NOMO-1 treated with DMSO at 0.1 percent for 48 hours (cell line): ENCODE measurements around the gene VWA2.
"Not testable (repeated sequence)": the region's sequence is repeated elsewhere in the genome, so short reads cannot be mapped to it uniquely, and the experiment has no call there.

Experiments used
- DNase-seq: peaks from one replicate; lab custom pipeline; 2025; ENCODE audit not compliant: unreplicated experiment; lab: John Stamatoyannopoulos, UW

VWA2 gene

DNA sequence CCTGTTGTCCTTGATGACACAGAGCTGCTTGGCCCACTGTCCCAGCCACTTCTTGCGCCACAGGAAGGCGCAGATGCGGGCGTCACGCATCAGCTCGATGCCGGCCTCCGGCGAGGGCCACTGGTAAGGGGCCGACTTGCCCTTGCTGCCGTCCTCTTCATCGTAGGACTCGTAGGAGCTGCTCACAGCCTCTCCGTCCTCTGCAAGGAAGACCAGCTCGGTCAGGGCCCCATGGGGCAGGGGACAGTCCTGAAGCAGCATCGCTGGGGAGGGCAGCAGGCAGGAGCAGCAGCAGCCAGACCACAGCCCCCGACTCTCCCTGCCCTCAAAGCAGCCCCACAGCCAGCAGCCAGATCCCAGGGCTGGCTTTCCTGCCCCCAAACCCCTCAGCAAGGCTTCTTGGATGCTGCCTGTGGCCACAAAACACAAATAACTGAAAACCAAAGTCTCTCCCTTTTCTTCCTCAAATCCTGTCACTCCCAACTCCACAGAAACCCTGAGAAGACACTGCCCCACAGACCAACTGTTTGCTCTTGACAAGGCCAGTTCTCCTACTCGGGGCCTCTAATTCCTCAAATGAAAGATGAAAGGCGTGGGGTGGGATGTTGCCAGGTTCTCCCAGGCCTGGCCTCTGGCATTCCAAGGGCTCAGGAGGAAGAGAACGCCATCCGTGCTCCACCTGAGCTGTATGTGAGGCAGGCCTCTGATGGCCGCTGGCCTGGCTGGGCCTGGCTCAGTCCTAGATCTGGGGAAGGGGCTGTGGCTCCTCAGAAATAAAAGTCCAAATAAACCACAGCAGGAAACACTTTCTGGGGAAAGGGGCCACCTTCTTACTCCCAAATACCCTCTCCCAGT lies 76.7 kb downstream of the VWA2 start:
- no peak for DNase-seq

DNA sequence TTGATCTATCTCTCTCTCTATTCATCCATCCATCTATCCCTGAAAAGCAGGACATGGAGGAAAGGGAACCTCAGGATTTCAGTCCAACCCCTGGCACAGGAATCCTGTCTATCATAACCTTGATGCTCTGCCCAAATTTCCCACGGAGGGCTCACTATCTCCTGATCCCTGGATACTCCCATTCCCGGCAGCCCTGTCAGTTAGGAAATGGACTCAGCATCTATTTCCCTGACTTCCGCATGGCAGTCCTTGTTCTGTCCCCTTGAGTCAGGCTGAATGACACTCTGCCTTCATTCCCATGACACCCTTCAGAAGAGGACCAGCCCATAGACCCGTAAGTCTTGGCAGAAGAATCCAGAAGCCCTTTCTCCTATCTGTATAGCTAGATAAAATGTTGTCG lies 77.7 kb downstream of the VWA2 start:
- DNase-seq: no peak

DNA sequence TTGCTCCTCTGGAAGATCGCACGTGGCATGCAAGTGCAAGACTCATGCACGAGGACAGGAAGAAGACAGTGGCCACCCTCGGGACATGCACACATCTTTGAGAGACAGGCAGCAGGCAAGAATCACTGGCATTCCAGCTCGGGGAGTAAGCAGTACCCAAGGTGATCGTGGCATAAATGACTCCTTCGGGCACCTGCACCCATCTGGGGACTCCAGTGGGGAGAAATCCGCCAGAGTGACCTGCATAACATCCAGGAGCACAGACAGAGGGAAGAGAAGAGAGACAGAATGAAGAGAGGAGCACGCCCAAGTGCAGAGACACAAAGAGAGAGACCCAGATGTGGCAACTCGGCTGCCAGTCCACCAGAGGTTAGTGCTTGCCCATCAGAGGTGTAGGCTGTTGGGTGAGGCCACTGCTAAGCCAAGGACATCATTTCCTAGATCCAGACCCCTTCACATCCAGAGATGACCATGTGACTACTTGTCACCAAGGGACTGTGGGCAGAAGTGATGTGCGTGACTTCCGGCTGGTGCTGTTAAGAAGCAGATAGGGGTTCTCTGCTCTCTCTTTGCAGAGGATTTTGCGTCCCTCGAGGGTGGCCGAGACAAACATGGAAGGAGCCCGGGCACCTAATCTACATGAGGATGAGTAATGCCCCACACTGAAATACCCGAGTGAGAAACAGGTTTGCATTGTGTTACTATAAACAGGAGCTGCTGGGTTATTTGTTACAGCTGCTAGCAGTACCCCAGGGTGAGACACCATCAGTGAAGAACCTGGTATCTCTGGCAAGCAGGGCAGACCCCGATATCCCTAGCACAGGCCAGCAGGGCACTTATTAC lies 80.6 kb downstream of the VWA2 start:
- DNase-seq: no peak

DNA sequence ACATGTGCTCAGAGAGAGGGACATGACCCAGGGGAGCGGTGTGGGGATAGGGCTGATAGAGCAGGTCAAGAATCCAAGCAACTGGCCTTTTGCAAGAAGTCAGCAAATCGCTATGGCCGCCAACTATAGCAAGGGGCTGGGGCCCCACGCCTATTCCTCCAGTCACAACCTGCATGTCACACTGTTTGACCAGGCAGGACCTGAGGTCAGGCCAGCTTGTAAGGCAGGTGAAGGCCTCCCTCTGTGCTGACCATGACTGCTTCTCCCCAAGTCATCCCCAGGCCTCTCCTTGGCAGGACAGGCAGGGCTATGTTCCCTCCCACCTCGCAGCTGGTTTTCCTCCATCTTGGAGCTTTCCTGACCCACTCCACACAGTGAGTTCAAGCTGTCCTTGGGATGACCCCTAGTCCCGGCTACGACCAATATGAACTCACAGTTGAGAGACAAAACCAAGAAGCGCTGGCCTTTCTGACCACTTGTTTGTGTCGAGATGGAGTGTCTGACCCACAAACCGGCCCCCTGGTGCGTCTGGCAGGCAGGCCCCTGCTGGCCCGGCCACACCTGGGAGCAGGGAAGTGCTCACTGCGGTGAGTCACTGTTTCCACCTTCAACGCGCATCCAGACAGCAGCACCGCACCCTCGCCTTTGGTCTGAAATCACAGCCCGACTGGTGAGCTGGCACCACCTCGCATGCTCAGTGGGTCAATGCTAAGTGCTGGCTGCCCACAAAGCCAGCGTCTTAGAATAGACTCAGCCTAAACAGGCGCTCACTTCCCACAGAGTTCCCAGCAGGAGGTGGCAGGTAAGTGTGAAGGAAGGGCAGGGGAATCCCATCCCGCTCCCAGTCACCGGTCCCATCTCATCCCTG lies 81.4 kb downstream of the VWA2 start:
- no peak for DNase-seq

DNA sequence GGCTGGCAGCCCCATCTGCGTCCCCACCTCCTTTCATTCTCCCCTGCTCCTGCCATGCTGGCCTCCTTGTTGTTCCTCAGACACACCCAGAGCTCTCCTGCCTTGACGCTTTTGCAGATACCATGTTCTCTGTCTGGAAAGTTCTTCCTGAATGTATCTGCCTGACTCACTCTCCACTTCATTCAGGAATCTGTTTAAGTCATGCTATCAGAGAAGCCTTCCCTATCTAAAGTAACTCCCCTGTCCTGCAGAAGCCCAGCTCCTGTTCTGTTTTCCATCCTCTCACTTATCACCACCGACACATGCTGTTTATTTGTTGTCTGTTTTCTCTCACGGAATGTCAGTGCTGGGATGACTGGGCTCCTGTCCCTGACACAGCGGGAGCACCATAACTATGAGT lies 83.3 kb downstream of the VWA2 start:
- no peak for DNase-seq

DNA sequence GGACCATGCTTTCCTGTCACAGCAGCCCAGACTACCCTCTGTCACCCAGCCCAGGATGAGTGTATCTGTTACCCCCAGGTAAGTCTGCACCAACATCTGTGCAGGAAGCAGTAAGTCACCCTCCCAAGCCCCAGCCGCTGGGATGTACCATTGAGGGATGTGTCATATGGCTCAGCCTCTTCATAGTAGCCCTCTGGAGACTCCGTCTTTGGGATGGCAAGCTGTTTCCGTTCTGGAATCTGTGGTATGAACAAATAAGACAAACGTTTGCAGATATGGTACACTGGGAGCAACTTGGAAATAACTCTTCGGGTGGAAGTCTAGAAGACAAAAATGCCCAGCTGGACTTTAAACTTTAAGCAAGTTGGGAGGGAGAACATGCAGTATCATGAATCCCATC lies 84.0 kb downstream of the VWA2 start:
- no peak for DNase-seq

DNA sequence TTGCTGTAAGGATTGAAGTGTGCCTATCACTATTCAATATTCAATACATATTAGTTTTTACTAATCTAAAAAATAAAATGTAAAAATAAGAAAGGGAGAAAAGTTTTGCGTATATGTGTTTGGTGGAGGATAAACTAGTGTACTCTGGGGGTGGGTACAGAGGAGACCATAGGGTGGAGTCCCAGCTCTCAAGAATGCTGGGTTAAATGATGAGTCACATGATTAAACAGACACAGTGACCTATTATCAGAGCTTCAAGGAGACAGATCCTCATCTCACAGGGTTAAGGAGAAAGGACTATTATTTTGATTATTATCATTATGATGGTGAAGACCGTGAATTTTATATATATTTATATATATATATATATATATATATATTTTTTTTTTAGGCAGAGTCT lies 87.7 kb downstream of the VWA2 start:
- no peak for DNase-seq

DNA sequence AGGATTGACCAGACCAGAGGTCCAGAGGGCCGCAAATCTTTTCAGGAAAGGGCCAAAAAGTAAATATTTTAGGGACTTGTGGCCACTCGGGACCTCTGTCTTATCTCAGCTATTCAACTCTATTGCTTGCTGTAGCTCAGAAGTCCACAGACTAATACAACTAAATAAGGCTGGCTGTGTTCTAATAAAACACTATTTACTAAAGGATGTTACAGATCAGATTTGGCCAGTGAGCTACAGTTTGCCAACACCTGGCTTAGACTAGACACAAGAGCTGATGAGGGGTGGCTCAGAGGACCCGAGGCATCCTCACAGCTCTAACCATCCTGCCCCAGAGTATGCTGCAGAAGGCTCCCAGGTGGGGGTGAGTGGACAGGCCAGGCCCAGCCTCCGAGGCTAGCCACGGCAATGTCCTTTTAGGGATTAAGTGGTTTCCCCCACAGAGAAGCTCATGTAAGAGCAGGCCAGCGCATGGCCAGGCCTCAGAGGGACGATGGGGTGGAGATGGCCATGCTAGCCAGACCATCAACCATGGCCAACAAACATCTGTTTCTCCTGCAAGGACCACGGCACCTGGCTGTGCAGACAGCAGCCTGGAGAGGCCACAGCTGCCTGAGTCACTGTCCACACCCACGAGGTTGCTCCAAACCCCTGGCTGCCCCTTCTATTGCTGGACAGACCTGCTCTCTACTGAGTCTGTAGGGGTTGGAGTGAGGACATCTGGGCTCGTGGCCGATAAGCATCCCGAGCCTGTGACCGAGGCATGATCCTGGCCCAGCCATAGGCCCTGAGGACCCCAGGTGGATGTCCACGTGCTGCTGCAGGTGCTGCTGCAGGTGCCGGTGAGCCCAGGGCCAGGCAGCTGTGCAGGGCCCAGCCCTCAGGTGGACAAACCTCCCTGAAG lies 88.7 kb downstream of the VWA2 start:
- no peak for DNase-seq

DNA sequence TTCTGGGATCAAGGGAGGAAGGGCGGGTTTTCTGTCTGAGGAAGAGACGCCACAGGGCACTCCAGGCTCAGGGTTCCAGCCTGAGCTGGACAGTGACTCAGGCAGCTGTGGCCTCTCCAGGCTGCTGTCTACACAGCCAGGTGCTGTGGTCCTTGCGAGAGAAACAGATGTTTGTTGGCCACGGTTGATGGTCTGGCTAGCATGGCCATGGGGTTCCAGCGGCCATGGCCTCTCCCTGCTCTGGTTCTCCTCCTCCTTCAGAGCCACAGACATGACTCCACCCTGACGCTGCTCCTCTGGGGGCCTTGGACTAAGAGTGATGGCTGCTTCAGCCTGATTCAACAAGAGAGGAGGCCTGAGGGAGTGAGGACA lies 89.4 kb downstream of the VWA2 start:
- no peak for DNase-seq

DNA sequence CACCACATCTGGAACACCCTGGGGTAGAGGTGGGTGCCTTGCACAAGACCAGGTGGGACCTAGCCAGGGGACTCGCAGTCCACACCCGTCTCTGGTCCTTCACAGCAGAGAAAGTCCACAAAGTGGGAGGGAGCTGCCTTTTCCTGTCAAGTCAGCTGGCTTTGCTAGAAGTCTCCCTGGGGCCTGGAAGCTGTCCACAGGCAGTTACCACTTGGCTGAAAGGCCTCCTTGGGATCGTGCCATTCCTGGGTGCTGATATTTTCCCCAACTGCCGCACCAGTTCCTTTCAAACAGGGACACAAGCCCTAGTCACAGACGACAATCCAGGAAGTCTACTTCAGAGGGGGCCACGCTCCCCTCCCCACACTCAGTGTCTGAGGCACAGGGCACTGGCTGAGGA lies 89.8 kb downstream of the VWA2 start:
- no peak for DNase-seq

DNA sequence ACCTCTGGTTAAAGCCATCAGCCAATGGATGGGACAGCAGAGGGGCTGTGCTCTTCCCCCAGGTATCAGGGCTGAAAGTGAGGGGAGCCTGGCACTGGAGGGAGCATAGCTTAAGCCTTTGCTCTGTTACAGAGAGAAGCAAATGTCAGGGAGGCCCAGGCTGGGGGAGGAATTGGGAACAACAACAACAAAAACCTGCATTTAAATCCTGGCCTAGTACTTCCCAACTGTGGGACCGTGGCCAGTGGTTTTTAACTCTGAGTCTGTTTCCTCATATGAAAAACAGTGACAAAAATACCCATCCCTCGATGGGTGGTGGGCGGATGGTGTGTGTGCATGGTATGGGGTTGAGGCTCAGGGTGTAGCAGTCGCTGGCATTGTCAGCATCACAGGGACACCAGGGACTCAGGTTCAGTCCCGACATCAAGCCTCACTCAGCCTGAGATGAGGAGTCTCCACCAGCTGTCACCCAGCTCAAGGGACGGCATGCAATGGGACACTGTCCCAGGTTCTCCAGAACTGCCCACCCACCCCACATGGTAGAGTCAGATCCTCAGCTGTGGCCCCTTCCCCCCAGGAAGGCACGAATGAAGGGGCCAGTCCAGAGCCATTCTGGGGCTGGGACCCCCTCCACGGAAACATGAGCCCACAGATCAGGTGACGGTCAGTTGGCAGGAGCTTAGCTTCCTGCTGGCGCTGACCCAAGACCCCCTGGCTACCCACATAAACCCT lies 90.7 kb downstream of the VWA2 start:
- no peak for DNase-seq

DNA sequence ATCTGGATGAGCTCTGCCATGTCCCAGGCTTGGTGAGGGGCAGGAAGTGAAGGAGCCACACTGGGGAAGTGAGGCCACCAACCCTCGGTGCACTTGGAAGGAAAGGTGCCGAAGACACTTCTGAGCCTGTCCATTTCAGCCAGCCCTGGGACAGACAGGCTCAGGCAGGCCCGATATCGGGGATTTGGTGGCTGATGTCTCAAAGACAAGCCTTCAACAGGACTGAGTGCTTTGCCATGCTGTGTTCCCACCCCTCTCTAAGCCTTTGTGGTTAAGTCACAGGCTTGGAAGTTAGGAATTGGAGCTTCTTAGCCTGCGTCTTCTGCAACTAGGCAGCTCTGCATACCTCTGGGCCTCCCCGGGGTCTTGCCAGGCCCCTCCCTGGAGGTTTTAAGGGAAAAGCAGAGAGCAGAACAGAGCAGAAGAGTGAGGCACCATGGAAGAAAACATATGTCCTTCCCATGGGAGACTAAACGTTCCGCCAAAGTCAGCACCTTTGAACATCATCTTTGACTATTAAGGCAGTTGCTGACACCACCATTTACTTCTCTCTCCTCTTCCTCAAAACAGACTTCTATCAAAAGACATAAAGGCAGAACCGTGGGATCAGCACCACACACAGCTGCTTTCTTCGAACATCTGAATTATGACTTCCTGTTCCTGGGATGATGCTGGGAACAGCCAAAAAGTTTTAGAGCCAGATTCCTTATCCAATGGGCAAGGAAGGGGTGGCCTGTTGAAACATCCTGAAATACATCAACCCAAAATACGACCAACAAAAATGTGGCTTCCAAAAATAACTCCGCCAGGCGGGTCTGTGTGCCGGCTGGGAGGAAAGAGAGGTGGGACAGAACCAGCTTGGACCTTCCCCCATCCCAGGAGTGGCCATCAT lies 93.5 kb downstream of the VWA2 start:
- DNase-seq: no peak

DNA sequence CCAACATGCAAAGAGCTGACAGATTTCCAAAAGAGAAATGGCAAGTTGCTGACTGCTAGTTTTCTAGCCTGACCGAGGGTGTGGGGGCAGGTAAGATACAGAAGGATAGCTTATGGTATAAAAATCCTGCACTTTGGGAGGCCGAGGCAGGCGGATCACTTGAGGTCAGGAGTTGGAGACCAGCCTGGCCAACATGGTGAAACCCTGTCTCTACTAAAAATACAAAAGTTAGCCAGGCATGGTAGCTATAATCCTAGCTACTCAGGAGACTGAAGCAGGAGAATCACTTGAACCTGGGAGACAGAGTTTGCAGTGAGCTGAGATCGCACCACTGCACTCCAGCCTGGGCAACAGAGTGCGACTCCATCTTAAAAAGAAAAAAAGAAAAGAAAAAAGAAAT lies 94.4 kb downstream of the VWA2 start:
- DNase-seq: not testable (repeated sequence)

DNA sequence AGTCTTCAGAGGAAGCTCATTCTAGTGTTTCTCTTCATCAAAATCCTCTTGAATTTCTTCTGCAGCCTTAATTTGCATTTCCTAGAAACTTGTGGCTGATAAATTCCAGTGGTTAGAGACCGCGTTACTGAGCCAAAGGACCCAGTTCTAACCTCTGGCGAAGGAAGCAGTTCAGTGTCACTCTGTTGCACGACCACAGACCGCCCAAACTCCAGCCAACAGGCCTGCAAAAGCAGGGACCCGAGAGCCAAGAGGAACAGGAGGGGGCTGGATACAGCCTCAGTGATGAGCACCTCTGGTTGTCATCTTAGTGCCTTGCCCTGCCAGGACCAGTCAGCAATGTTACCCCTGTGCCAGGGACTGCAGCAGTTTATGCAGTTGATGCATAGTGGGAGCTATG lies 95.2 kb downstream of the VWA2 start:
- no peak for DNase-seq

DNA sequence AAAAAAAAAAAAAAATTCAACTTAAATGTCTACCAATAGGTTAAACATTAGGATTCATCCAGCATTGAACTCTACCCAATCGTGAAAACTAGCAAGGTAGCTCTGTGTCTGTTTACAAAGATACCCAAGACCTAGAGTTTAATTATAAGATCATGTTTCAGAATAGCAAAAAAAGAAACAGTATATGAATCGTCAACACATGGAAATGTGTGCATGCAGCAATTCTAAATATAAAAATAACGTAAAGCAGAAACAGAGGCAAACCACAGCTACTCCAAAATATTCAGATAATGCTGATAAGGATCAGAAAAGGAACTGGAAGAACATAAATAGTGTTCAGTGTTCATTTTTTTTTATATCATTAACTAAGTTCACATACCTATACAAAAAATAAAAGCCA lies 96.6 kb downstream of the VWA2 start:
- no peak for DNase-seq

DNA sequence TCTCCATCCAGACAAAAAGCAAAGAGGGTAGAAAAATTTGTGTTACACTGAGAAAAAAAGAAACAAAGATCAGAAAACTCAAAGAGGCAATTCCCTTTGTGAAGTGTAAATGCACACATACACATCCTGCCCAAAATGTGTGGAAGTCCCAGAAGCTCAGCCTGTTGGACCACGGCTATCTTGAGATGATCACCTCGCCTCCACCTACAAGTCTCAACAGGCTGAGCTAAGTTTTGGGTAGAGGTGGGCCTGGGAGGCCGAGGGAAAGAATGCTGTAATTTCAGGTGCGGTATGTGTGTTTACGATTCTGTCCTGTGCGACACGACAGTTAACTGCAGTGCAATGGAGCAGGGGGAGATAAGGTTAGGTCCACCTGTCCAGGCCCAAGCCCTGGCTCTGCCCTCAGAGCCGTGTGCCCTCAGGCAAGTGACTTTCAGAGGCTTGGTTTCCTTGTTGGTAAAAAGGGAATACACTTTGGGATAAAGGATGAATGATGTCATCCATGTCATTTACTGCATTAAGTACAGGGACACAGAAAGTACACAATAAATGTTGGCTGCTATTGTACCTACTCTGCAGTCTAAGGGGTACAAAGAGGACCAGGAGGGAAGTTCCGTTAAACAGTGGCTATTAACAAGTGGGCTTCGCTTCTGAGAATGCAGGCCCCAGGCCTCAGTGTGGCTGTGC lies 97.9 kb downstream of the VWA2 start:
- DNase-seq: no peak

DNA sequence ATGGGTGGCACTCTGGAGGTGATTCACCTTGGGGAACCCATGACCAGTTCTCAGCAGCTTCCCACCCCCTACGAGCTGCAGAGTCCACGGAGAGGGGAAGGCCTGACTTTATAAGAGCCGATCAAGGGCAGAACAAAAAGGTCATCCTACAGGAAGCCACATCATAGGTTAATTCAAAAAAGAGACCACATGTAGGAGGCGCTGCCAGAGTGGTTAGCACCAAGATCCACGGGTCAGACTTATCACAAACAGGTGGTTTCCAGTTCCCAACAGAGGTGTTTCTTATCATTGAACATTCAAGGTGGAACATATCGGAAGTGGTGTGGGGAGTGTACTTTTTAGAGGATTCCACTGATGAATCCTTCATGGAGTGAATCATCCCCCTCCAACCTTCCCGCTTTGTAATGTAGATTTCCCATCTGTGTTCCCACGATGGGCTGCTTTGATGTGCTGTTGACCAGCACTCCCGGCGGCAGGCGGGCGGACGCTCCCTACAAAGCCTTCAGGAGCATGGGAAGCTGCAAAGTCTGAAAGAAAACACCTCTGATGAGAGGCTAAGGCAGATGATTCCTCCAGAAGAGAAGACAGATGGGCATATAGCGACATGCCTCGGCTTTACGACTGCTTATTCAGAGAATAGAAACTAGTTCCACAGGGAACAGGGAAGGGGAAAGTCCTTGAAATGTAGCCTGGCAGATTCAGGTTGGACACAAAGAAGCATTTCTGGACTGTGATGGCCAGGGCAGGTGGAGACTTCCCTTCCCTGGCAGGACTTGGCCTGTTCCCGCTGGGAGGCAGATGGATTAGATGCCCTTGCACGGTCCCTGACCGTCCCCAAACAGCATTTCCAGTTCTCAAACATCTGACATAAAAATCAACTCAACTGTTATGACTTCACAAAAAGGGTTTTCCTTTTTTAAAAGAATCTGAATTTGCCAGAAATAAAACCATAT lies 98.7 kb downstream of the VWA2 start:
- no peak for DNase-seq
